ENCODE data around the gene FNDC3A. TPM values are rescaled to one million over a fixed set of nuclear protein-coding genes. Genes with fewer than 3 reads are reported as not detected.
A peak's percentile ranks its signal among the peaks of the same experiment; 100 is the strongest.

Gene FNDC3A, protein sequence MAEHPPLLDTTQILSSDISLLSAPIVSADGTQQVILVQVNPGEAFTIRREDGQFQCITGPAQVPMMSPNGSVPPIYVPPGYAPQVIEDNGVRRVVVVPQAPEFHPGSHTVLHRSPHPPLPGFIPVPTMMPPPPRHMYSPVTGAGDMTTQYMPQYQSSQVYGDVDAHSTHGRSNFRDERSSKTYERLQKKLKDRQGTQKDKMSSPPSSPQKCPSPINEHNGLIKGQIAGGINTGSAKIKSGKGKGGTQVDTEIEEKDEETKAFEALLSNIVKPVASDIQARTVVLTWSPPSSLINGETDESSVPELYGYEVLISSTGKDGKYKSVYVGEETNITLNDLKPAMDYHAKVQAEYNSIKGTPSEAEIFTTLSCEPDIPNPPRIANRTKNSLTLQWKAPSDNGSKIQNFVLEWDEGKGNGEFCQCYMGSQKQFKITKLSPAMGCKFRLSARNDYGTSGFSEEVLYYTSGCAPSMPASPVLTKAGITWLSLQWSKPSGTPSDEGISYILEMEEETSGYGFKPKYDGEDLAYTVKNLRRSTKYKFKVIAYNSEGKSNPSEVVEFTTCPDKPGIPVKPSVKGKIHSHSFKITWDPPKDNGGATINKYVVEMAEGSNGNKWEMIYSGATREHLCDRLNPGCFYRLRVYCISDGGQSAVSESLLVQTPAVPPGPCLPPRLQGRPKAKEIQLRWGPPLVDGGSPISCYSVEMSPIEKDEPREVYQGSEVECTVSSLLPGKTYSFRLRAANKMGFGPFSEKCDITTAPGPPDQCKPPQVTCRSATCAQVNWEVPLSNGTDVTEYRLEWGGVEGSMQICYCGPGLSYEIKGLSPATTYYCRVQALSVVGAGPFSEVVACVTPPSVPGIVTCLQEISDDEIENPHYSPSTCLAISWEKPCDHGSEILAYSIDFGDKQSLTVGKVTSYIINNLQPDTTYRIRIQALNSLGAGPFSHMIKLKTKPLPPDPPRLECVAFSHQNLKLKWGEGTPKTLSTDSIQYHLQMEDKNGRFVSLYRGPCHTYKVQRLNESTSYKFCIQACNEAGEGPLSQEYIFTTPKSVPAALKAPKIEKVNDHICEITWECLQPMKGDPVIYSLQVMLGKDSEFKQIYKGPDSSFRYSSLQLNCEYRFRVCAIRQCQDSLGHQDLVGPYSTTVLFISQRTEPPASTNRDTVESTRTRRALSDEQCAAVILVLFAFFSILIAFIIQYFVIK
- total RNA-seq (2014; rRNA removed) (13.3 and 15.6 TPM in 2 replicates), Bru-seq, nascent RNA (percentile 88 among the genes with signal in this experiment), BruChase-seq, experiment 1, labeled RNA remaining after a 6-hour chase (percentile 77 among the genes with signal in this experiment), BruChase-seq, experiment 2, labeled RNA remaining after a 2-hour chase (percentile 82 among the genes with signal in this experiment)
- long read RNA-seq, full-length matches to known transcripts = 22 of 48 reads
- long read RNA-seq, partial matches to known transcripts = 18 of 48 reads
- long read RNA-seq, other reads (novel, unspliced or antisense) = 8 of 48 reads

DNA sequence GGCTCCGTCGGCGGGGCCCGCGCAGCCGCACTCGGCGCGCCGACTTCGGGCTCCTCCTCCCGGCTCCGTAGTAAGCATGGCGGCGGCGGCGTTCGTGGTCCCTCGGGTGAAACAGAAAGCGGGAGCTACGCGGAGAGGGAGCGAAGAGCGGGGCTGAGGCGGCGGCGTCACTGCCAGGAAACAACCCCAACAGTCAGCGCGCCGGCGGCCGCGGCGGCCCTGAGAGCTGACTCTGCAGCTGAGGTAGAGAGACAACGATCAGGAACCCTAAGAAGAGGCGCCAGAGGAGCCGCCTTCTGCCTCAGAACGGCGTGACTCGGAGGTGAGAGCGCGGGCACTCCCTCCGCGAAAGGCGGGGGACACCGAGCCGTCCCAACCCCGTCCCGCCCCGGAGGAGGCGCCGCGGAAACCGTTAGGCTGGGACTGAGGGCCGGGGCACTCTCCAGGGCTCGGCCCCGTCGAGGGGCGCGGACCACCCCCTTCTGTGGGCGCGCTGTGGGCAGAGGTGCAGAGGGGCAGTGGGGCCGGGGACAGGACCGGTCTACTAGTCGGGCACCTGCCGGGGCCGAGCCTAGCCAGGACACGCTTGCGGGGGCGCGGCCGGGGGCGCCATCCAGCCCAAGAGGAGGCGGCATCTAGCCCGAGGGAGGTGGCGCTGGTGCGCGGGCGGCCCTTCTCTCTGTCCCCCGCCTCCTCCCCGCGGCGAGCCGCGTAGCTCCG lies at the start of gene FNDC3A:
TSS of gene FNDC3A (plus strand) at position 57 of the 720 bp plus-strand sequence. CDS start 30,279 bp downstream, outside the sequence.
- Histone ChIP-seq H3K4me3 (ENCODE audit: low read length) (peak within 1 kb of the TSS; percentile 80), H3K36me3 (ENCODE audit: low read depth, low read length) (no peaks in the 10 kb centered on the region), H3K27me3 (ENCODE audit: low read length) (no peaks in the 10 kb centered on the region), H3K79me2 (ENCODE audit: low read length) (peaks cover 51% of the 10 kb centered on the region), H3K27ac (ENCODE audit: low read length) (peak within 1 kb of the TSS; percentile 93), H3K9me2 (replicated peaks; ENCODE audit: low read length) (no peaks in the 10 kb centered on the region), H2AFZ (ENCODE audit: low read length) (peak within 1 kb of the TSS; percentile 79), H3K4me2 (ENCODE audit: low read length) (peak within 1 kb of the TSS; percentile 95), H3K9ac (ENCODE audit: low read length) (peak within 1 kb of the TSS; percentile 94), H3F3A (ENCODE audit: low read length, unreplicated experiment) (no peaks in the 10 kb centered on the region), H3K9me3 (ENCODE audit: low read length) (0 out of 2 replicates have a peak, but pooled peaks cover 10% of the 10 kb centered on the region), H4K20me1 (ENCODE audit: low read length) (peaks cover 5% of the 10 kb centered on the region; the same call in 1 of the 2 replicates), H3K4me1 (ENCODE audit: insufficient read depth, low read length) (peaks cover 14% of the 10 kb centered on the region; the same call in 1 of the 2 replicates)
- intact Hi-C loops (cut with micrococcal nuclease) = loop anchor here (2.0 to 5.0 kb wide), 5 partner anchors 84 to 199 kb away; no protein-coding TSS in a partner anchor
- POLR2A ChIA-PET (ENCODE audit: unreplicated experiment) = interaction anchor here (0.5 kb wide), 1 partner anchor 92 kb away, joined by 8 read pairs; no protein-coding TSS in a partner anchor
- no TSS peak for BruUV-seq (replicated peaks)
- CTCF ChIA-PET = interaction anchor here (0.7 kb wide), 1 partner anchor 110 kb away, joined by 4 read pairs; no protein-coding TSS in a partner anchor
- TF ChIP-seq CTCF (conservative IDR thresholded peaks at IDR 0.05; ENCODE audit: low read depth, low read length) (no peak), EZH2phosphoT487 (IDR thresholded peaks at IDR 0.05; ENCODE audit: borderline replicate concordance, low read length) (no peak), EZH2 (IDR thresholded peaks at IDR 0.05; ENCODE audit: low read length, unreplicated experiment) (no peak)
- DNase-seq = peak; percentile 63
- peak; percentile 78 for ATAC-seq

DNA sequence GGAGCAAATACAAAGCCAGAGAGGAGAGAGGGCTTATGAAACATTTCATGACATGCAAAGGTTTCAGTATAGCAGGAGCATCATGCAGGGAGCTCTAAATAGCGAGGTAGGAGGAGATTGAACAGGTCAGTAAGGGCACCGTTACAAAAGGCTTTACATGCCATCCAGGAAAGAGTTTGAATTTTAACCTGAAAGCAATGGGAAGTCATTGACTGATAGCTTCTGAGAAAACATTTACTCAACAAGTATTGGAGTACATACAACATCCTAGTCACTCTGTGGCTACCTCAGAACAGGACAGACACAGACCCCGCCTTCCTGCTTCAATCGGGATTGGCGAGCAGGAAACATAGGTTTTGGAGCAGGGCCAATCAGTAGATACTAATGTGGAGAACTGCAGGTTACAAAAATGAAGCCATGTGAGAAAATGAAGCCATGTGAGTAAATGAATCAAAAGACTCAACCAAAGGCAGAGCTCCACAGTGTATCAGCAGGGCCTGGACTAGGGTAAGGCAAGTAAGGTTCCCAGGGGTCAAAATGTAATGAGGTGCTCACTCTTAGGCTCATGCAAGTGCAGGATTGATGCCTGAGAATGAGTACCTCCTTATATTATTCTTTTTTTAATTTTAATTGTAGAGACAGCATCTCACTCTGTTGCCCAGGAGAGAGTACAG lies 46.8 kb upstream of the FNDC3A start:
- H3K9me3 ChIP-seq (ENCODE audit: low read length) = no peaks in the 10 kb centered on the region
- no TSS peak for BruUV-seq (replicated peaks)
- H3K27me3 ChIP-seq (ENCODE audit: low read length) = no peaks in the 10 kb centered on the region
- POLR2A ChIA-PET (ENCODE audit: unreplicated experiment) = no interaction called here
- ATAC-seq (no peak), DNase-seq (no peak)
- CTCF ChIA-PET = no interaction called here
- H3K36me3 ChIP-seq (ENCODE audit: low read depth, low read length) = no peaks in the 10 kb centered on the region
- no peak overlapping the region for H3K4me2 ChIP-seq (ENCODE audit: low read length)
- intact Hi-C loops (cut with micrococcal nuclease) = no loop called here
- H3K4me1 ChIP-seq (ENCODE audit: insufficient read depth, low read length) = no peaks in the 10 kb centered on the region
- no peak overlapping the region for H3K4me3 ChIP-seq (ENCODE audit: low read length)
- H3K9ac ChIP-seq (ENCODE audit: low read length) = no peak overlapping the region
- no peaks in the 10 kb centered on the region for H3K9me2 ChIP-seq (replicated peaks; ENCODE audit: low read length)
- TF ChIP-seq EZH2phosphoT487 (IDR thresholded peaks at IDR 0.05; ENCODE audit: borderline replicate concordance, low read length) (no peak), EZH2 (IDR thresholded peaks at IDR 0.05; ENCODE audit: low read length, unreplicated experiment) (no peak), CTCF (conservative IDR thresholded peaks at IDR 0.05; ENCODE audit: low read depth, low read length) (no peak)
- no peaks in the 10 kb centered on the region for H4K20me1 ChIP-seq (ENCODE audit: low read length)
- no peak overlapping the region for H2AFZ ChIP-seq (ENCODE audit: low read length)
- H3K79me2 ChIP-seq (ENCODE audit: low read length) = no peaks in the 10 kb centered on the region
- H3F3A ChIP-seq (ENCODE audit: low read length, unreplicated experiment) = no peaks in the 10 kb centered on the region
- no peak overlapping the region for H3K27ac ChIP-seq (ENCODE audit: low read length)
